HepG2 (cell line): ENCODE results near the gene KCNQ2. TPM values are rescaled to one million over a fixed set of nuclear protein-coding genes. Genes with fewer than 3 reads are reported as not detected.

Experiments
- ATAC-seq: fragments of 200-7000 bp; cut with Tn5 transposase; 3 replicates; pipeline ENCODE4 v1.9.1; 2020; ENCODE audit warnings: mild to moderate bottlenecking, moderate library complexity
- BruUV-seq: library from RNA; stranded (reverse); fragments of 400-500 nt; replicated peaks from 2 replicates; lab custom pipeline; 2021; lab: Mats Ljungman, UMichigan
- CTCF ChIA-PET: fragments of 300-600 bp; formaldehyde crosslinking; extraction: SDS; loops from one replicate; lab custom pipeline; 2021; ENCODE audit warnings: low total read pairs, inconsistent platforms, low intra/inter-chr PET ratio; lab: Yijun Ruan, JAX
- POLR2A ChIA-PET: fragments of 350-600 bp; sonication (Branson Sonifier 250); formaldehyde crosslinking; loops from one replicate; lab custom pipeline; 2020; ENCODE audit warnings: antibody characterized with exemption, inconsistent platforms; lab: Yijun Ruan, JAX
- DNase-seq: peaks from one replicate; pipeline ENCODE4 v3.0.0-alpha.2; 2015; ENCODE audit warnings: low spot score
- FAIRE-seq: peaks from 3 replicates; lab custom pipeline; 2011; peaks lifted over from hg19 to GRCh38; lab: Jason Lieb, UNC
- H2AFZ ChIP-seq: one replicate; pipeline ENCODE4 v1.6.1; 2011; ENCODE audit warnings: low read length, inconsistent platforms
- H3K27ac ChIP-seq: fragments of 300-600 bp; 3 replicates; pipeline ENCODE4 v1.8.0; 2011; ENCODE audit warnings: mixed run types, mild to moderate bottlenecking, mixed read lengths, low read length, inconsistent platforms; ENCODE audit not compliant: insufficient read depth; ENCODE audit errors: extremely low read length
- H3K27me3 ChIP-seq, 2 experiments: fragments of 200-600 bp in 1 of 2; 2 replicates in 1 of 2; 3 replicates in 1 of 2; pipeline versions ENCODE4 v1.6.0 to v1.8.0; 2011; ENCODE audit warnings: low read length in 2 of 2, mild to moderate bottlenecking in 2 of 2, moderate library complexity in 2 of 2, inconsistent platforms in 1 of 2; ENCODE audit not compliant: insufficient read depth in 2 of 2, control insufficient read depth in 1 of 2
- H3K36me3 ChIP-seq, 2 experiments: fragments of 200-600 bp in 1 of 2; replicated peaks in 1 of 2; 2 replicates in 1 of 2; 3 replicates in 1 of 2; pipeline versions ENCODE4 v1.5.1 to v1.8.0; 2011; ENCODE audit warnings: low read length in 2 of 2, inconsistent platforms in 1 of 2; ENCODE audit not compliant: insufficient read depth in 2 of 2, control insufficient read depth in 1 of 2
- H3K4me1 ChIP-seq: 2 replicates; pipeline ENCODE4 v1.5.1; 2012; ENCODE audit warnings: low read length, inconsistent platforms; ENCODE audit not compliant: insufficient read depth
- H3K4me2 ChIP-seq: 2 replicates; pipeline ENCODE4 v1.6.0; 2011; ENCODE audit warnings: low read depth, low read length, inconsistent platforms
- H3K4me3 ChIP-seq, 3 experiments: fragments of 200-600 bp in 1 of 3; sonication (generic), shearing (Covaris generic) in 1 of 3; replicated peaks in 1 of 3; 2 replicates each; pipeline ENCODE4 v1.5.1; 2011 to 2016; ENCODE audit warnings: low read length in 3 of 3, inconsistent platforms in 2 of 3, low read depth in 2 of 3, mild to moderate bottlenecking in 2 of 3, control low read depth in 1 of 3, mixed read lengths in 1 of 3; ENCODE audit not compliant: insufficient read depth in 1 of 3
- H3K79me2 ChIP-seq: one replicate; pipeline ENCODE4 v1.6.1; 2011; ENCODE audit warnings: low read length, inconsistent platforms; ENCODE audit not compliant: insufficient read depth
- H3K9ac ChIP-seq: 2 replicates; pipeline ENCODE4 v1.6.0; 2011; ENCODE audit warnings: mild to moderate bottlenecking, low read depth, low read length, inconsistent platforms; ENCODE audit not compliant: insufficient read depth
- H3K9me3 ChIP-seq: 2 replicates; pipeline ENCODE4 v1.5.1; 2012; ENCODE audit warnings: mild to moderate bottlenecking, low read length
- H4K20me1 ChIP-seq: 2 replicates; pipeline ENCODE4 v1.6.0; 2011; ENCODE audit warnings: inconsistent platforms, mild to moderate bottlenecking, low read length, moderate library complexity; ENCODE audit not compliant: insufficient read depth
- BHLHE40 ChIP-seq: IDR thresholded peaks from 2 replicates; pipeline ENCODE4 v1.6.1; 2011; ENCODE audit warnings: low read length, improper control_type of control experiment
- GPN1 ChIP-seq: sonication (generic); formaldehyde crosslinking; IDR thresholded peaks from 2 replicates; pipeline ENCODE4 v1.5.1; 2020; ENCODE audit warnings: missing genetic modification reagents, borderline replicate concordance
- IKZF1 ChIP-seq: fragments of 450-650 bp; IDR thresholded peaks from 2 replicates; pipeline ENCODE4 v1.7.1; 2016
- MED1 ChIP-seq: sonication (generic); formaldehyde crosslinking; IDR thresholded peaks from 2 replicates; pipeline ENCODE4 v1.4.0; 2020; ENCODE audit warnings: missing genetic modification reagents
- NFE2L1 ChIP-seq: sonication (generic); formaldehyde crosslinking; IDR thresholded peaks from 2 replicates; pipeline ENCODE4 v1.4.0; 2020; ENCODE audit warnings: missing genetic modification reagents, mild to moderate bottlenecking, borderline replicate concordance
- RAD21 ChIP-seq: fragments of 450-650 bp; formaldehyde crosslinking; IDR thresholded peaks from 2 replicates; pipeline ENCODE4 v1.5.0; 2020; ENCODE audit warnings: mild to moderate bottlenecking
- ZNF18 ChIP-seq: sonication (generic); formaldehyde crosslinking; IDR thresholded peaks from 2 replicates; pipeline ENCODE4 v1.8.0; 2022; ENCODE audit warnings: mild to moderate bottlenecking, missing genetic modification reagents; ENCODE audit not compliant: insufficient replicate concordance
- ZNF263 ChIP-seq: sonication (generic); formaldehyde crosslinking; IDR thresholded peaks from 2 replicates; pipeline ENCODE4 v1.4.0; 2020; ENCODE audit warnings: missing genetic modification reagents
- ZNF615 ChIP-seq: sonication (generic); formaldehyde crosslinking; IDR thresholded peaks from 2 replicates; pipeline ENCODE4 v1.5.0; 2020; ENCODE audit warnings: mild to moderate bottlenecking, missing genetic modification reagents, borderline replicate concordance
- ZNF782 ChIP-seq: sonication (generic); formaldehyde crosslinking; IDR thresholded peaks from 2 replicates; pipeline ENCODE4 v1.4.0; 2020; ENCODE audit warnings: missing genetic modification reagents, mild to moderate bottlenecking, borderline replicate concordance
- ZNF850 ChIP-seq: sonication (generic); formaldehyde crosslinking; conservative IDR thresholded peaks from 2 replicates; pipeline ENCODE4 v1.9.0; 2021; ENCODE audit warnings: mild to moderate bottlenecking, missing genetic modification reagents
- WGBS: methylation state at CpG from one replicate; pipeline ENCODE4 v1.1.6; 2017; ENCODE audit warnings: low lambda C conversion rate; 5-methylcytosine and 5-hydroxymethylcytosine counted together
- in situ Hi-C: cut with HindIII; loops from 2 replicates; pipeline ENCODE4 v1.10.0; 2017; ENCODE audit warnings: low pct_unique_long_range_greater_than_20kb; ENCODE audit not compliant: extremely low pct_ligation_motif_present
- intact Hi-C: fragments of 100-400 bp; cut with micrococcal nuclease; formaldehyde crosslinking; loops from one replicate; pipeline ENCODE4 v1.10.0; 2022; ENCODE audit not compliant: unreplicated experiment
- polyA plus RNA-seq, 8 experiments: library from polyadenylated mRNA; depleted of rRNA in 3 of 8; stranded (reverse) in 7 of 8; unstranded in 1 of 8; fragments of >200 nt; fragmentation: Illumina TruSeq in 4 of 8; extraction: Trizol in 4 of 8; gene quantifications; 2 replicates each; pipeline versions ENCODE4 v1.2.1 to v1.2.3, GENCODE V29; 2011 to 2016; ENCODE audit warnings: low read depth in 4 of 8, missing spikeins in 1 of 8, mixed read lengths in 1 of 8; ENCODE audit not compliant: insufficient read depth in 1 of 8
- total RNA-seq, 5 experiments: library from RNA; depleted of rRNA; stranded (reverse); fragments of >200 nt; fragmentation: Illumina TruSeq; extraction: Trizol; gene quantifications; 2 replicates each; pipeline ENCODE4 v1.2.3, GENCODE V29; 2016; ENCODE audit warnings: low read depth in 1 of 5
- TF ChIP-seq, protein P1 (sequence below): sonication (generic); formaldehyde crosslinking; IDR thresholded peaks from 2 replicates; pipeline ENCODE4 v1.5.1; 2020; ENCODE audit warnings: mild to moderate bottlenecking, missing genetic modification reagents, borderline replicate concordance

Gene KCNQ2
- total and polyA plus RNA-seq, 2 of the 13 experiments (the other 11 are each of a cell fraction or from before 2014, with no cell fraction given): not detected

DNA sequence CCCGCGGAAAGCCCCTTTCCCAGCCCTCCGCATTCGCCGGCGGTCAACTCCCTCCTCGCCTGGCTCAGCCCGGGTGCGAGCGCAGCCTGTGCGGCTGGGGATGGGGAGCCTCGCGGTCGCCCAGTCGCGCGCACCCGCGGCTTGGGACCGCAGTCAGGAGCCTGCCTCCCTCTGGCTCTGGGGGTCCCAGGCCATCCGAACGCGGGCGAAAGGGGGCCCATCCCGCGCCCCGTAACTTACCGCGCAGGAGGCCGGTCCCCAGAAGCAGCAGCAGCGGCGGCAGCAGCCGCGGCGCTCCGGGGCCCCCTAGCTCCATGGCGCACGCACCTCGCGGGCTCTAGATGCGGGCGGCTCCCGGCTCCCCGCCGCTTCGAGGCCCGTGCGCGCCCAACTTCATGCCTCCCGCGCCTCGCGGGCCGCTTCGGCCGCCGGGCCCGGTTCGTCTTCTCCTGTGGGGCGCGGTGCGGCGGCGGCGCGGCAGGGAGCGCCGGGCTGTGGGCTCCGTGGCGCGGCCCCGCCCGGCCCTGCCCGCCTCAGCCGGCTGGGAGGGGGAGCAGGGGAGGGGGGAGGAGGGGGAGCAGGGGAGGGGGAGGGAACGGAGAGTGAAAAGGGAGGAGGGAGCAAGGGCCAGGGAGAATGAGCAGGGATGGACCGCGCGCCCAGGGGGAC lies 111.5 kb downstream of the KCNQ2 start, which contains the start of gene CHRNA4:
Gene CHRNA4 (minus strand): TSS at position 500 of the 669 bp plus-strand sequence. CDS start 184 bp downstream, at position 316.
- Histone ChIP-seq H3K27me3 (peaks cover 24 to 65% of the 10 kb centered on the region in 2 experiments), H3K4me3 (no peak within 1 kb of the TSS), H3K4me1 (peaks cover 35% of the 10 kb centered on the region), H4K20me1 (peaks cover 7% of the 10 kb centered on the region; the same call in 1 of the 2 replicates), H3K9ac (no peak within 1 kb of the TSS), H3K36me3 (no peaks in the 10 kb centered on the region; a peak in 1 of 5 replicates), H3K27ac (no peak within 1 kb of the TSS), H3K4me2 (no peak within 1 kb of the TSS), H3K79me2 (no peaks in the 10 kb centered on the region), H2AFZ (no peak within 1 kb of the TSS), H3K9me3 (no peaks in the 10 kb centered on the region)
- intact Hi-C loops: no loop called here
- no TSS peak for BruUV-seq
- ChIA-PET CTCF (no interaction called here), POLR2A (no interaction called here)
- FAIRE-seq (no peak), DNase-seq (no peak), ATAC-seq (no peak)
- WGBS: 40% methylated on average over 63 of the region's 79 CpGs
- in situ Hi-C loops: no loop called here
- TF ChIP-seq ZNF263 (peak; percentile 12; the same call in 1 of the 2 replicates), IKZF1 (no peak)

DNA sequence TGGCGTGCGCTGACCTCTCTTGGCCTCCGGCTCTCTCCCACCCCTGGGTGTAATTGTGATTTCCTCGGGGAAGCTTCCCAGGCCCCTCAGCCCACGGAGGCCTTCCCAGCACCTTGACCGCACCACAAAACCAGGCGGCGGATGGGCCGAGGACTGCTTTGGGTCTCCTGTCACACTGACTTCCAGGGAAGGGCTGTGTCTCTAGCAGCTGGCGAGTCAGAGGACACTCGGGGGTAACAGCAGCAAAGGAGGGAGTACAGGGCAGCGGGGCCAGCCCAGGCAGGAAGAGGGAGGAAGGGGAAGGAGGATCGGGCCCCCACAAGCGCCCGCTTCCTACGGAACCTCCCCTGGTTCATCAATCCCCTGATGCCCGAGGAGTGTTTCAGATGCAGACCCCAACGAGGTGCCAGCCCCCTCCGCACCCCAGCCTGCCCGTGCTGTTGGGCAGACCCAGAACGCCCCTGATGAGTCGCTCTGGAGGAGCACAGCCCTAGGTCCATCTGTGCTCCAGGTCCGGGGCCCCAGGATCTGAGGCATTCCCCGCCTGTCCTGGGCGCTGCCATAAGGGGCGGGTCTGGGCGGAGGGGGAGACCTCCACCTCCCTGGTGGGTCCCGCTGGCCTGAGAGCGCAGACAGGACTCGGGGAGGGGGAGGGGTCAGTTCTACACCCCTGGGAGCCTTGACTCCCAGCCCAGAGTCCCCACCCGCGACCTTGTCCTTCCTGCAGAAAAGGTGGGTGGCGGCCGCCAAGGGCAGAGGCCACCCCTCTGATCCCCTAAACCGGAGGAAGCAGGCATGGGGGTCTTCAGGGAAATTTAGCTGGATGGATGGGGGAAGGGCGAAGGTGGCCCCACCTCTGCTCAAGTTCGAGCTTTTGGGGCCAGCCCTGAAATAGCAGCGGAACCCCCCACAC lies 112.3 kb downstream of the KCNQ2 start:
- H3K4me2 ChIP-seq: no peak overlapping the region
- no peaks in the 10 kb centered on the region for H3K79me2 ChIP-seq
- no peaks in the 10 kb centered on the region for H3K9me3 ChIP-seq
- ChIA-PET CTCF (no interaction called here), POLR2A (no interaction called here)
- H2AFZ ChIP-seq: no peak overlapping the region
- H3K4me3 ChIP-seq: no peak overlapping the region
- ATAC-seq: no peak
- H3K27me3 ChIP-seq: peaks cover 22 to 58% of the 10 kb centered on the region in 2 experiments
- WGBS: 60% methylated on average over 29 of the region's 38 CpGs
- FAIRE-seq: no peak
- no peak overlapping the region for H3K9ac ChIP-seq
- no TSS peak for BruUV-seq
- in situ Hi-C loops (no loop called here), intact Hi-C loops (no loop called here)
- no peak for DNase-seq
- peaks cover 32% of the 10 kb centered on the region for H3K4me1 ChIP-seq
- peaks cover 7% of the 10 kb centered on the region; the same call in 1 of the 2 replicates for H4K20me1 ChIP-seq
- no peak overlapping the region for H3K27ac ChIP-seq
- H3K36me3 ChIP-seq: no peaks in the 10 kb centered on the region; a peak in 1 of 5 replicates
- no peak for TF ChIP-seq GPN1
- no peak for TF ChIP-seq ZNF850 (CRISPR knock-in tag)
- no peak for TF ChIP-seq ZNF615 (CRISPR knock-in tag)
- TF ChIP-seq ZNF782 (CRISPR knock-in tag): no peak
- TF ChIP-seq, protein P1, sequence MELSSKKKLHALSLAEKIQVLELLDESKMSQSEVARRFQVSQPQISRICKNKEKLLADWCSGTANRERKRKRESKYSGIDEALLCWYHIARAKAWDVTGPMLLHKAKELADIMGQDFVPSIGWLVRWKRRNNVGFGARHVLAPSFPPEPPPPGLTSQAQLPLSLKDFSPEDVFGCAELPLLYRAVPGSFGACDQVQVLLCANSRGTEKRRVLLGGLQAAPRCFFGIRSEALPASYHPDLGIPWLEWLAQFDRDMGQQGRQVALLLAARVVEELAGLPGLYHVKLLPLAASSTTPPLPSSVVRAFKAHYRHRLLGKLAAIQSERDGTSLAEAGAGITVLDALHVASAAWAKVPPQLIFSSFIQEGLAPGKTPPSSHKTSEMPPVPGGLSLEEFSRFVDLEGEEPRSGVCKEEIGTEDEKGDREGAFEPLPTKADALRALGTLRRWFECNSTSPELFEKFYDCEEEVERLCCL: no peak
- TF ChIP-seq ZNF18: no peak
- TF ChIP-seq NFE2L1 (CRISPR knock-in tag): no peak
- no peak for TF ChIP-seq RAD21 (CRISPR knock-in tag)
- TF ChIP-seq BHLHE40: no peak
- TF ChIP-seq MED1 (CRISPR knock-in tag): no peak
